SU-DHL-6 (cell line): ENCODE measurements around the gene KAZN.

Source experiments
- EZH2phosphoT487 ChIP-seq: fragments of 200-600 bp; sonication (generic), shearing (Covaris generic); conservative IDR thresholded peaks from 2 replicates; pipeline ENCODE4 v1.6.1; 2018; ENCODE audit warnings: mild to moderate bottlenecking, antibody characterized with exemption, low read length, moderate library complexity, mixed read lengths
- TF ChIP-seq, protein P1 (sequence below): fragments of 200-600 bp; sonication (generic); IDR thresholded peaks from one replicate; pipeline ENCODE4 v1.5.1; 2017; ENCODE audit warnings: antibody characterized with exemption, mild to moderate bottlenecking, low read length, moderate library complexity; ENCODE audit not compliant: insufficient read depth, poor library complexity, severe bottlenecking

- TF ChIP-seq, protein P1, sequence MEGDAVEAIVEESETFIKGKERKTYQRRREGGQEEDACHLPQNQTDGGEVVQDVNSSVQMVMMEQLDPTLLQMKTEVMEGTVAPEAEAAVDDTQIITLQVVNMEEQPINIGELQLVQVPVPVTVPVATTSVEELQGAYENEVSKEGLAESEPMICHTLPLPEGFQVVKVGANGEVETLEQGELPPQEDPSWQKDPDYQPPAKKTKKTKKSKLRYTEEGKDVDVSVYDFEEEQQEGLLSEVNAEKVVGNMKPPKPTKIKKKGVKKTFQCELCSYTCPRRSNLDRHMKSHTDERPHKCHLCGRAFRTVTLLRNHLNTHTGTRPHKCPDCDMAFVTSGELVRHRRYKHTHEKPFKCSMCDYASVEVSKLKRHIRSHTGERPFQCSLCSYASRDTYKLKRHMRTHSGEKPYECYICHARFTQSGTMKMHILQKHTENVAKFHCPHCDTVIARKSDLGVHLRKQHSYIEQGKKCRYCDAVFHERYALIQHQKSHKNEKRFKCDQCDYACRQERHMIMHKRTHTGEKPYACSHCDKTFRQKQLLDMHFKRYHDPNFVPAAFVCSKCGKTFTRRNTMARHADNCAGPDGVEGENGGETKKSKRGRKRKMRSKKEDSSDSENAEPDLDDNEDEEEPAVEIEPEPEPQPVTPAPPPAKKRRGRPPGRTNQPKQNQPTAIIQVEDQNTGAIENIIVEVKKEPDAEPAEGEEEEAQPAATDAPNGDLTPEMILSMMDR, result no peak
- TF ChIP-seq EZH2phosphoT487, result no peak
Observed at GRCh38 chr1:15137809-15138208, 539.3 kb downstream of the KAZN start.
